DND-41 (cell line): ENCODE data around the gene IFNA10.
"Not testable (repeated sequence)": the region's sequence is repeated elsewhere in the genome, so short reads cannot be mapped to it uniquely, and the experiment has no call there.

ENCODE experiments used
- ATAC-seq: fragments of 200-7000 bp; cut with Tn5 transposase; 3 replicates; pipeline ENCODE4 v1.9.1; 2021; ENCODE audit warnings: low read depth; ENCODE audit not compliant: insufficient read depth
- DNase-seq: peaks from one replicate; pipeline ENCODE4 v3.0.0-alpha.2; 2020
- H2AFZ ChIP-seq: 2 replicates; pipeline ENCODE4 v1.6.0; 2012; ENCODE audit warnings: low read depth, low read length
- H3K27ac ChIP-seq: 2 replicates; pipeline ENCODE4 v1.5.1; 2012; ENCODE audit warnings: low read length, inconsistent platforms
- H3K27me3 ChIP-seq: fragments of 200-600 bp; sonication (generic); 2 replicates; pipeline ENCODE4 v1.6.0; 2012; ENCODE audit warnings: low read length, mild to moderate bottlenecking, inconsistent platforms; ENCODE audit not compliant: insufficient read depth, poor library complexity
- H3K36me3 ChIP-seq: 2 replicates; pipeline ENCODE4 v1.5.1; 2012; ENCODE audit warnings: low read length, inconsistent platforms; ENCODE audit not compliant: insufficient read depth
- H3K4me1 ChIP-seq: 2 replicates; pipeline ENCODE4 v1.5.1; 2012; ENCODE audit warnings: mild to moderate bottlenecking, low read length; ENCODE audit not compliant: insufficient read depth
- H3K4me2 ChIP-seq: 2 replicates; pipeline ENCODE4 v1.6.0; 2012; ENCODE audit warnings: mild to moderate bottlenecking, moderate library complexity, low read length, inconsistent platforms; ENCODE audit not compliant: insufficient read depth
- H3K4me3 ChIP-seq, 2 experiments: fragments of 200-600 bp in 1 of 2; shearing (Covaris generic) in 1 of 2; 2 replicates each; pipeline ENCODE4 v1.5.1; 2012 to 2016; ENCODE audit warnings: inconsistent platforms in 2 of 2, low read length in 2 of 2, mild to moderate bottlenecking in 2 of 2, low read depth in 1 of 2, moderate library complexity in 1 of 2
- H3K79me2 ChIP-seq: 2 replicates; pipeline ENCODE4 v1.6.0; 2012; ENCODE audit warnings: low read length, inconsistent platforms; ENCODE audit not compliant: insufficient read depth
- H3K9ac ChIP-seq: 2 replicates; pipeline ENCODE4 v1.6.0; 2012; ENCODE audit warnings: low read depth, mild to moderate bottlenecking, inconsistent platforms, low read length, moderate library complexity
- H3K9me3 ChIP-seq: 2 replicates; pipeline ENCODE4 v1.5.1; 2012; ENCODE audit warnings: low read length, moderate library complexity, mild to moderate bottlenecking, inconsistent platforms; ENCODE audit not compliant: insufficient read depth, severe bottlenecking
- H4K20me1 ChIP-seq: 2 replicates; pipeline ENCODE4 v1.6.0; 2012; ENCODE audit warnings: low read length; ENCODE audit not compliant: insufficient read depth
- EZH2 ChIP-seq: IDR thresholded peaks from 3 replicates; pipeline ENCODE4 v1.6.1; 2012; ENCODE audit warnings: borderline replicate concordance, low read depth, mild to moderate bottlenecking, moderate library complexity, low read length, inconsistent platforms; ENCODE audit not compliant: severe bottlenecking
- TF ChIP-seq, protein P1 (sequence below): IDR thresholded peaks from 2 replicates; pipeline ENCODE4 v1.5.1; 2012; ENCODE audit warnings: borderline replicate concordance, low read length, moderate library complexity, mild to moderate bottlenecking; ENCODE audit not compliant: poor library complexity, severe bottlenecking; ENCODE audit errors: extremely low read depth

The IFNA10 gene

DNA sequence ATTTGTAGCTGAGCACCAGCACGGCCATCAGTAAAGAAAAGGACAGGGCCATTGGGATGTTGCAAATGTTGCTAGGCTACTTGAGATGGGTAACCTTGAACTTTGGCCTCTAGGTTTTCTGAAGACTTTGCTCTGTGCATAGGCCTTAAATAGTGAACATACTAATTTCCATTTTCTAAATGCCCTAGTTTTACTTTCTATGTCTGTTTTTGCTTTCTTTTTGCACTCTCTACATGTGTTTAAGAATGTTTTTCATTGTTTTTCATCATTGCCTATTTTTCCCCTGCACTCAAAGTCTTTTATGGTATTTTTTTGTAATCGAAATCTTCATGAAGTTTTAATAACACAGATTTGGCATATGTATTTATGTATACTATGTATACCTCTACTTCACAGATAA, 21.2 kb upstream of the IFNA10 start, which contains the start of gene IFNA17:
Gene IFNA17 (minus strand): TSS at position 101 of the 400 bp plus-strand sequence. CDS start 49 bp downstream, at position 52.
- H3K27me3 ChIP-seq, result no peaks in the 10 kb centered on the region
- H3K27ac ChIP-seq, result no peak within 1 kb of the TSS
- H3K9me3 ChIP-seq, result no peaks in the 10 kb centered on the region
- TF ChIP-seq EZH2, result no peak
- TF ChIP-seq, protein P1, sequence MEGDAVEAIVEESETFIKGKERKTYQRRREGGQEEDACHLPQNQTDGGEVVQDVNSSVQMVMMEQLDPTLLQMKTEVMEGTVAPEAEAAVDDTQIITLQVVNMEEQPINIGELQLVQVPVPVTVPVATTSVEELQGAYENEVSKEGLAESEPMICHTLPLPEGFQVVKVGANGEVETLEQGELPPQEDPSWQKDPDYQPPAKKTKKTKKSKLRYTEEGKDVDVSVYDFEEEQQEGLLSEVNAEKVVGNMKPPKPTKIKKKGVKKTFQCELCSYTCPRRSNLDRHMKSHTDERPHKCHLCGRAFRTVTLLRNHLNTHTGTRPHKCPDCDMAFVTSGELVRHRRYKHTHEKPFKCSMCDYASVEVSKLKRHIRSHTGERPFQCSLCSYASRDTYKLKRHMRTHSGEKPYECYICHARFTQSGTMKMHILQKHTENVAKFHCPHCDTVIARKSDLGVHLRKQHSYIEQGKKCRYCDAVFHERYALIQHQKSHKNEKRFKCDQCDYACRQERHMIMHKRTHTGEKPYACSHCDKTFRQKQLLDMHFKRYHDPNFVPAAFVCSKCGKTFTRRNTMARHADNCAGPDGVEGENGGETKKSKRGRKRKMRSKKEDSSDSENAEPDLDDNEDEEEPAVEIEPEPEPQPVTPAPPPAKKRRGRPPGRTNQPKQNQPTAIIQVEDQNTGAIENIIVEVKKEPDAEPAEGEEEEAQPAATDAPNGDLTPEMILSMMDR, result no peak
- H3K79me2 ChIP-seq, result no peaks in the 10 kb centered on the region
- H3K36me3 ChIP-seq, result no peaks in the 10 kb centered on the region
- H3K4me1 ChIP-seq, result no peaks in the 10 kb centered on the region
- H4K20me1 ChIP-seq, result no peaks in the 10 kb centered on the region
- H3K4me2 ChIP-seq, result no peak within 1 kb of the TSS
- H3K4me3 ChIP-seq, result no peak within 1 kb of the TSS
- ATAC-seq (no peak), DNase-seq (no peak)
- H3K9ac ChIP-seq, result no peak within 1 kb of the TSS
- no peak within 1 kb of the TSS for H2AFZ ChIP-seq

DNA sequence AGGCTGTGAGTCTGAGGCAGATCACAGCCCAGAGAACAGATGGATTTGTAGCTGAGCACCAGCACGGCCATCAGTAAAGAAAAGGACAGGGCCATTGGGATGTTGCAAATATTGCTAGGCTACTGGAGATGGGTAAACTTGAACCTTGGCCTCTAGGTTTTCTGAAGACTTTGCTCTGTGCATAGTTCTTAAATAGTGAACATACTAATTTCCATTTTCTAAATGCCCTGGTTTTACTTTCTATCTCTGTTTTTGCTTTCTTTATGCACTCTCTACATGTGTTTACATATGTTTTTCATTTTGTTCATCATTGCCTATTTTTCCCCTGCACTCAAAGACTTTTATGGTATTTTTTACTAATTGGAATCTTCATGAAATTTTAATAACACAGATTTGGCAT, 10.3 kb upstream of the IFNA10 start, which contains the start of gene IFNA16:
Gene IFNA16 (minus strand): TSS at position 101 of the 400 bp plus-strand sequence. CDS start 6 bp downstream, at position 95.
- not testable (repeated sequence) for H4K20me1 ChIP-seq, H3K36me3 ChIP-seq, H3K9ac ChIP-seq, H3K4me2 ChIP-seq, H3K9me3 ChIP-seq, H3K4me3 ChIP-seq, H3K27ac ChIP-seq, H3K27me3 ChIP-seq, ATAC-seq, DNase-seq, H3K79me2 ChIP-seq, H2AFZ ChIP-seq, H3K4me1 ChIP-seq

DNA sequence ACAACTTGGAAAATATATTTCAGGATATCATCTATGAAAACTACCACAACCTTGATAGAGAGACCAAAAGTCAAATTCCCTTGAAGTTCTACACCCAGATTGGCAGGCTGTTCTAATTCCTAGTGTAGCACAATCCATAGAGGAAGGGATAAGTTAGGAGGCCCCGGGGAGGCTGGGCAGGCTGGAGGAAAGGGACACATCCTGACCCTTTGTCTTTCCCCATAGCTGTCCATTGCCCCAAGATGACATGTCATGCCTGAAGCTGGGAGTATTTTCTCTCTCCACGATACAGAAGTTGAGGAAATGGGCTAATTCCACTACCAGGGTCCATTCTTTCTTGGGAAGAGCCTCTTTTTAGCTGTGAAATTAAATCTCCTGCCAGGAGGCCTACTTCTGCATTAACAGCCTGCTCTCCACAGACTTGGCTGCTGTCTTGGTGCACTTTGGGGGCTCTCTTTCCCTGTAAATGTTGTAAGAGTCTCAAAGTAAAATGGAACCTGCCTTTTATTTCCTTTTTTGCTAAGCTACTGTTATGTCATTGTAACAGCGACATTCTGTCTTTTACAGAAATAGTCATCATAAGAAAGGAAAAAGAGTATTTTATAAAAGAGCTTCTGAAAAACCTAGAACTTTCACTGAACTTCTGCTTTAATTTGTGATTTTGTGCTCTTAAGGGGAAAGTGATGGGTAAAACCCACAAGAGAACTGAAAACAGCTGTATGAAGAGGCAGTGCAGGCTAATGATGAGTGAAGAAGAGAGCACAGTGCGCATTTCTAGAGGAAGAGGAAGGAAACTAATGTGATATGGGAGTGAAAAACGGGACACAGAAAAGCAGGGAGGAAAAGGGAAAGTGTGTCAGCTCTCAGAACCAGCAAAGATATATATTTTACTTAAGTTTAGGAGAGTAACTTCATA, 6.7 kb upstream of the IFNA10 start:
- TF ChIP-seq, protein P1, result peak; percentile 64
- not testable (repeated sequence) for H2AFZ ChIP-seq

DNA sequence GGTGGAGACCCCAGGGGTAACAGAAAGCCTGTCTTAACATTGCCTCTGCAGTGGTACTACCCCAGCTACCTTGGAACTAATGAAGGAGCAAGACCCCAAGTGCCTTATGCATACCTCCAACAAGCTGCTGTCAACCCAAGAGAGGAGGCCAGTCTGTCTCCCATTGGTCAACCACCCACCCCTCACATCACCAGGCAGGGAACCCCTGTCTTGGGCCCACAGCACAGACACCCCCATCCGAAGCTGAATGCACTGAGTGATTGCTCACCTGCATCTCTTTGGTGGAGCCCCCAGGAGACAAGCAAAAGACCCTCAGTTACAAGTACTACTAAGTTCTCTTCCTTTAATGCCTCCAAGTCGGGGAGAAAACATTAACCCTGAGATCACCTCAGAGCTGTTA, 5.2 kb upstream of the IFNA10 start:
- H3K4me2 ChIP-seq, H3K9me3 ChIP-seq, H3K4me3 ChIP-seq, H3K4me1 ChIP-seq, H3K27ac ChIP-seq, H2AFZ ChIP-seq, DNase-seq, H3K9ac ChIP-seq, H3K27me3 ChIP-seq, H3K79me2 ChIP-seq, ATAC-seq, H3K36me3 ChIP-seq, H4K20me1 ChIP-seq: not testable (repeated sequence)

More for the DNA sequence above, 6.7 kb upstream of the IFNA10 start:
- H3K27me3 ChIP-seq, H3K79me2 ChIP-seq, H3K9me3 ChIP-seq, H3K27ac ChIP-seq, H3K4me2 ChIP-seq, H3K4me1 ChIP-seq, H4K20me1 ChIP-seq, H3K9ac ChIP-seq, DNase-seq, H3K36me3 ChIP-seq, H3K4me3 ChIP-seq: not testable (repeated sequence)
- peak; percentile 60; the same call in 2 of the 3 replicates for ATAC-seq

DNA sequence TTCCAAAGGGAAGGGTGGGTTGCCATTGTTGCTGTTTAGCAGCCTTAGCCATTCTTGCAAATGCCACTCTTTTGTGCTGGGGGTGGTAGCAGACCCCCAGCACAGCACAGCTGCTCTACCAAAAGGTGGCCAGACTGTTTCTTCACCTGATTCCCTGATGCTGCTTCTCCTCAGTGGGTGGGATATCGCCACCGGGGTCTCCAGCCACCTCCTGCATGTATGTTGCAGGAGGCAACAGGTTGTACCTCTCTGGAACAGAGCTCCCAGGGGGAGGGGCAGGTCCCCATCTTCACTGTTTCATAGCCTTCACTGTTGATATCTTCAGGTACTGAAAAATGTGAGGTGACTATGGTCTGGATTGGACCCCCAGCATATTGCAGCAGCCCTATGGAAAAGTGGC, 3.8 kb upstream of the IFNA10 start:
- H3K4me2 ChIP-seq, H3K9me3 ChIP-seq, H3K4me1 ChIP-seq, H3K4me3 ChIP-seq, H3K79me2 ChIP-seq, H3K9ac ChIP-seq, H4K20me1 ChIP-seq, ATAC-seq, H2AFZ ChIP-seq, H3K27me3 ChIP-seq, H3K36me3 ChIP-seq, DNase-seq, H3K27ac ChIP-seq: not testable (repeated sequence)
